SK-MEL-5 (cell line): Measurements from ENCODE around the gene MAGI3. TPM values are rescaled to one million over a fixed set of nuclear protein-coding genes. Genes with fewer than 3 reads are reported as not detected.
A peak's percentile ranks its signal among the peaks of the same experiment; 100 is the strongest.
"Not testable (repeated sequence)": the region's sequence is repeated elsewhere in the genome, so short reads cannot be mapped to it uniquely, and the experiment has no call there.

Experiments used
- DNase-seq: peaks from one replicate; pipeline ENCODE4 v3.0.0-alpha.2; 2016; ENCODE audit warnings: low read depth, low spot score
- in situ Hi-C: cut with HindIII; loops from 2 replicates; pipeline ENCODE4 v1.10.0; 2016; ENCODE audit warnings: low sequenced_read_pairs, high pct_unique_total_duplicates, low pct_unique_long_range_greater_than_20kb
- total RNA-seq: library from RNA; depleted of rRNA; stranded (reverse); fragments of >200 nt; shearing (Covaris generic); gene quantifications from 2 replicates; pipeline ENCODE4 v1.2.3, GENCODE V29; 2014

MAGI3 gene
- total RNA-seq, 1 experiment from 2014 or later, result 4.0 TPM

- DNase-seq, result no peak
- in situ Hi-C loops, result no loop called here
Measured at GRCh38 chr1:113394043-113394862, 3.9 kb downstream of the MAGI3 start.

GRCh38 chr1:113394863-113395259, 4.5 kb downstream of the MAGI3 start:
- in situ Hi-C loops, result no loop called here
- DNase-seq, result no peak

- in situ Hi-C loops, result no loop called here
- no peak for DNase-seq
Measured at GRCh38 chr1:113396102-113396501, 5.8 kb downstream of the MAGI3 start.

- in situ Hi-C loops, result no loop called here
- DNase-seq, result no peak
Measured at GRCh38 chr1:113396585-113396984, 6.3 kb downstream of the MAGI3 start.

GRCh38 chr1:113399062-113399583, 8.8 kb downstream of the MAGI3 start:
- no peak for DNase-seq
- in situ Hi-C loops, result no loop called here

GRCh38 chr1:113401067-113401466, 10.8 kb downstream of the MAGI3 start:
- in situ Hi-C loops, result no loop called here
- no peak for DNase-seq

GRCh38 chr1:113401728-113402127, 11.4 kb downstream of the MAGI3 start:
- no peak for DNase-seq
- in situ Hi-C loops, result no loop called here

- no peak for DNase-seq
- in situ Hi-C loops, result no loop called here
Measured at GRCh38 chr1:113403065-113403464, 12.8 kb downstream of the MAGI3 start.

GRCh38 chr1:113405573-113405972, 15.3 kb downstream of the MAGI3 start:
- in situ Hi-C loops, result no loop called here
- DNase-seq, result peak; percentile 81

- in situ Hi-C loops, result not testable (repeated sequence)
- DNase-seq, result peak; percentile 43
Measured at GRCh38 chr1:113406149-113406548, 15.8 kb downstream of the MAGI3 start.

- in situ Hi-C loops, result no loop called here
- no peak for DNase-seq
Measured at GRCh38 chr1:113409363-113409762, 19.0 kb downstream of the MAGI3 start.

GRCh38 chr1:113412020-113412419, 21.7 kb downstream of the MAGI3 start:
- in situ Hi-C loops, DNase-seq: not testable (repeated sequence)

- DNase-seq, result no peak
- in situ Hi-C loops, result no loop called here
Measured at GRCh38 chr1:113415310-113416070, 25.2 kb downstream of the MAGI3 start.

GRCh38 chr1:113416071-113416470, 25.8 kb downstream of the MAGI3 start:
- in situ Hi-C loops, DNase-seq: not testable (repeated sequence)

GRCh38 chr1:113416496-113416895, 26.2 kb downstream of the MAGI3 start:
- peak; percentile 13 for DNase-seq

GRCh38 chr1:113422315-113423068, 32.2 kb downstream of the MAGI3 start:
- in situ Hi-C loops, result no loop called here
- DNase-seq, result no peak

More at GRCh38 chr1:113416496-113416895, 26.2 kb downstream of the MAGI3 start:
- in situ Hi-C loops, result no loop called here

GRCh38 chr1:113423826-113424225, 33.5 kb downstream of the MAGI3 start:
- no peak for DNase-seq
- in situ Hi-C loops, result no loop called here
